PC-9 (cell line): ENCODE data around the gene PSKH1.

ENCODE experiments used
- EZH2 ChIP-seq: fragments of 200-600 bp; sonication (generic); IDR thresholded peaks from 2 replicates; pipeline ENCODE4 v1.8.0; 2017; ENCODE audit warnings: antibody characterized with exemption, low read depth
- TF ChIP-seq, protein P1 (sequence below): fragments of 200-600 bp; sonication (generic); conservative IDR thresholded peaks from 2 replicates; pipeline ENCODE4 v1.6.1; 2017; ENCODE audit warnings: mixed run types, antibody characterized with exemption, mild to moderate bottlenecking, moderate library complexity

- TF ChIP-seq, protein P1, sequence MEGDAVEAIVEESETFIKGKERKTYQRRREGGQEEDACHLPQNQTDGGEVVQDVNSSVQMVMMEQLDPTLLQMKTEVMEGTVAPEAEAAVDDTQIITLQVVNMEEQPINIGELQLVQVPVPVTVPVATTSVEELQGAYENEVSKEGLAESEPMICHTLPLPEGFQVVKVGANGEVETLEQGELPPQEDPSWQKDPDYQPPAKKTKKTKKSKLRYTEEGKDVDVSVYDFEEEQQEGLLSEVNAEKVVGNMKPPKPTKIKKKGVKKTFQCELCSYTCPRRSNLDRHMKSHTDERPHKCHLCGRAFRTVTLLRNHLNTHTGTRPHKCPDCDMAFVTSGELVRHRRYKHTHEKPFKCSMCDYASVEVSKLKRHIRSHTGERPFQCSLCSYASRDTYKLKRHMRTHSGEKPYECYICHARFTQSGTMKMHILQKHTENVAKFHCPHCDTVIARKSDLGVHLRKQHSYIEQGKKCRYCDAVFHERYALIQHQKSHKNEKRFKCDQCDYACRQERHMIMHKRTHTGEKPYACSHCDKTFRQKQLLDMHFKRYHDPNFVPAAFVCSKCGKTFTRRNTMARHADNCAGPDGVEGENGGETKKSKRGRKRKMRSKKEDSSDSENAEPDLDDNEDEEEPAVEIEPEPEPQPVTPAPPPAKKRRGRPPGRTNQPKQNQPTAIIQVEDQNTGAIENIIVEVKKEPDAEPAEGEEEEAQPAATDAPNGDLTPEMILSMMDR = no peak
- TF ChIP-seq EZH2 = no peak
Observed at GRCh38 chr16:67853670-67854069, 39.4 kb upstream of the PSKH1 start.
